ENCODE results near the gene SLBP.

SLBP gene

GRCh38 chr4:1652088-1652487 is 60.0 kb downstream of the SLBP start:
- no peaks in the 10 kb centered on the region for H3K36me3 ChIP-seq (ENCODE audit: control insufficient read depth, insufficient read depth, low read length)
- no peaks in the 10 kb centered on the region for H3K27me3 ChIP-seq (replicated peaks; ENCODE audit: control insufficient read depth, insufficient read depth, low read length)
- H3K4me3 ChIP-seq (replicated peaks; ENCODE audit: low read depth, low read length): no peak overlapping the region
- TF ChIP-seq CTCF (IDR thresholded peaks at IDR 0.05; ENCODE audit: insufficient read depth, low read length, poor library complexity, severe bottlenecking): no peak
- DNase-seq (ENCODE audit: extremely low read depth, insufficient read length): no peak

GRCh38 chr4:1651609-1652008 is 60.5 kb downstream of the SLBP start:
- Histone ChIP-seq H3K27me3 (replicated peaks; ENCODE audit: control insufficient read depth, insufficient read depth, low read length) (no peaks in the 10 kb centered on the region), H3K36me3 (ENCODE audit: control insufficient read depth, insufficient read depth, low read length) (no peaks in the 10 kb centered on the region), H3K4me3 (replicated peaks; ENCODE audit: low read depth, low read length) (no peak overlapping the region)
- no peak for TF ChIP-seq CTCF (IDR thresholded peaks at IDR 0.05; ENCODE audit: insufficient read depth, low read length, poor library complexity, severe bottlenecking)
- no peak for DNase-seq (ENCODE audit: extremely low read depth, insufficient read length)

GRCh38 chr4:1648962-1649361 is 63.2 kb downstream of the SLBP start:
- Histone ChIP-seq H3K4me3 (replicated peaks; ENCODE audit: low read depth, low read length) (no peak overlapping the region), H3K36me3 (ENCODE audit: control insufficient read depth, insufficient read depth, low read length) (no peaks in the 10 kb centered on the region), H3K27me3 (replicated peaks; ENCODE audit: control insufficient read depth, insufficient read depth, low read length) (no peaks in the 10 kb centered on the region)
- no peak for DNase-seq (ENCODE audit: extremely low read depth, insufficient read length)
- TF ChIP-seq CTCF (IDR thresholded peaks at IDR 0.05; ENCODE audit: insufficient read depth, low read length, poor library complexity, severe bottlenecking): no peak

GRCh38 chr4:1647432-1647831 is 64.7 kb downstream of the SLBP start:
- Histone ChIP-seq H3K4me3 (replicated peaks; ENCODE audit: low read depth, low read length) (no peak overlapping the region), H3K36me3 (ENCODE audit: control insufficient read depth, insufficient read depth, low read length) (no peaks in the 10 kb centered on the region), H3K27me3 (replicated peaks; ENCODE audit: control insufficient read depth, insufficient read depth, low read length) (no peaks in the 10 kb centered on the region)
- no peak for DNase-seq (ENCODE audit: extremely low read depth, insufficient read length)
- no peak for TF ChIP-seq CTCF (IDR thresholded peaks at IDR 0.05; ENCODE audit: insufficient read depth, low read length, poor library complexity, severe bottlenecking)

GRCh38 chr4:1646690-1647089 is 65.4 kb downstream of the SLBP start:
- Histone ChIP-seq H3K36me3 (ENCODE audit: control insufficient read depth, insufficient read depth, low read length) (no peaks in the 10 kb centered on the region), H3K27me3 (replicated peaks; ENCODE audit: control insufficient read depth, insufficient read depth, low read length) (no peaks in the 10 kb centered on the region), H3K4me3 (replicated peaks; ENCODE audit: low read depth, low read length) (no peak overlapping the region)
- DNase-seq (ENCODE audit: extremely low read depth, insufficient read length): no peak
- TF ChIP-seq CTCF (IDR thresholded peaks at IDR 0.05; ENCODE audit: insufficient read depth, low read length, poor library complexity, severe bottlenecking): no peak
